ENCODE results near the gene RAPGEF6.

RAPGEF6 gene

GRCh38 chr5:131419877-131420276 lies 215.2 kb downstream of the RAPGEF6 start:
- no peak overlapping the region for H3K27ac ChIP-seq (ENCODE audit: extremely low read depth, low read depth, low read length)
- H3K36me3 ChIP-seq (ENCODE audit: control insufficient read depth in 2 of 2, insufficient read depth in 1 of 2, low read length in 2 of 2) = peaks cover 8 to 13% of the 10 kb centered on the region in 2 experiments; a peak in 2 of 3 replicates
- H3K4me3 ChIP-seq (ENCODE audit: low read depth, low read length) = no peak overlapping the region
- ChIA-PET CTCF (interaction anchor here (0.6 to 1.5 kb wide), 5 partner anchors 10 to 548 kb away, joined by 3 to 7 read pairs (median 4); no protein-coding TSS in a partner anchor), POLR2A (interaction anchor here (0.6 kb wide), 1 partner anchor 146 kb away, joined by 4 read pairs; no protein-coding TSS in a partner anchor)
- no peaks in the 10 kb centered on the region for H3K9me3 ChIP-seq (ENCODE audit: control insufficient read depth, insufficient read depth, low read depth, low read length)
- TF ChIP-seq ZNF311 (tag by site-specific recombination; IDR thresholded peaks at IDR 0.05; ENCODE audit: borderline replicate concordance) (no peak), ZNF654 (tag by site-specific recombination; IDR thresholded peaks at IDR 0.05; ENCODE audit: low read depth) (no peak), ZNF423 (tag by site-specific recombination; IDR thresholded peaks at IDR 0.05) (no peak), ZNF629 (tag by site-specific recombination; IDR thresholded peaks at IDR 0.05) (no peak), ZNF561 (tag by site-specific recombination; IDR thresholded peaks at IDR 0.05; ENCODE audit: borderline replicate concordance) (no peak), ZNF624 (tag by site-specific recombination; IDR thresholded peaks at IDR 0.05) (no peak), PRDM6 (tag by site-specific recombination; IDR thresholded peaks at IDR 0.05) (no peak), YY1 (tag by site-specific recombination; IDR thresholded peaks at IDR 0.05) (no peak), HOXA7 (CRISPR knock-in tag; IDR thresholded peaks at IDR 0.05; ENCODE audit: borderline replicate concordance) (no peak), SETDB1 (IDR thresholded peaks at IDR 0.05; ENCODE audit: insufficient read length, low read length) (no peak), ZNF558 (tag by site-specific recombination; IDR thresholded peaks at IDR 0.05) (no peak), ZNF596 (tag by site-specific recombination; IDR thresholded peaks at IDR 0.05) (no peak), ZNF521 (tag by site-specific recombination; IDR thresholded peaks at IDR 0.05) (no peak), ZNF354C (tag by site-specific recombination; IDR thresholded peaks at IDR 0.05; ENCODE audit: borderline replicate concordance, low read depth) (no peak), ZNF19 (tag by site-specific recombination; IDR thresholded peaks at IDR 0.05; ENCODE audit: low read depth) (no peak), ZNF239 (tag by site-specific recombination; IDR thresholded peaks at IDR 0.05) (no peak), ZNF513 (tag by site-specific recombination; IDR thresholded peaks at IDR 0.05) (no peak), ZSCAN30 (tag by site-specific recombination; IDR thresholded peaks at IDR 0.05) (no peak)
- TF ChIP-seq, protein P1, sequence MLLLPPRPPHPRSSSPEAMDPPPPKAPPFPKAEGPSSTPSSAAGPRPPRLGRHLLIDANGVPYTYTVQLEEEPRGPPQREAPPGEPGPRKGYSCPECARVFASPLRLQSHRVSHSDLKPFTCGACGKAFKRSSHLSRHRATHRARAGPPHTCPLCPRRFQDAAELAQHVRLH (tag by site-specific recombination; IDR thresholded peaks at IDR 0.05) = no peak
- TF ChIP-seq, protein P2, sequence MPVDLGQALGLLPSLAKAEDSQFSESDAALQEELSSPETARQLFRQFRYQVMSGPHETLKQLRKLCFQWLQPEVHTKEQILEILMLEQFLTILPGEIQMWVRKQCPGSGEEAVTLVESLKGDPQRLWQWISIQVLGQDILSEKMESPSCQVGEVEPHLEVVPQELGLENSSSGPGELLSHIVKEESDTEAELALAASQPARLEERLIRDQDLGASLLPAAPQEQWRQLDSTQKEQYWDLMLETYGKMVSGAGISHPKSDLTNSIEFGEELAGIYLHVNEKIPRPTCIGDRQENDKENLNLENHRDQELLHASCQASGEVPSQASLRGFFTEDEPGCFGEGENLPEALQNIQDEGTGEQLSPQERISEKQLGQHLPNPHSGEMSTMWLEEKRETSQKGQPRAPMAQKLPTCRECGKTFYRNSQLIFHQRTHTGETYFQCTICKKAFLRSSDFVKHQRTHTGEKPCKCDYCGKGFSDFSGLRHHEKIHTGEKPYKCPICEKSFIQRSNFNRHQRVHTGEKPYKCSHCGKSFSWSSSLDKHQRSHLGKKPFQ (tag by site-specific recombination; IDR thresholded peaks at IDR 0.05) = no peak
- H3K4me1 ChIP-seq (ENCODE audit: control insufficient read depth, insufficient read depth, low read length) = no peaks in the 10 kb centered on the region

DNA sequence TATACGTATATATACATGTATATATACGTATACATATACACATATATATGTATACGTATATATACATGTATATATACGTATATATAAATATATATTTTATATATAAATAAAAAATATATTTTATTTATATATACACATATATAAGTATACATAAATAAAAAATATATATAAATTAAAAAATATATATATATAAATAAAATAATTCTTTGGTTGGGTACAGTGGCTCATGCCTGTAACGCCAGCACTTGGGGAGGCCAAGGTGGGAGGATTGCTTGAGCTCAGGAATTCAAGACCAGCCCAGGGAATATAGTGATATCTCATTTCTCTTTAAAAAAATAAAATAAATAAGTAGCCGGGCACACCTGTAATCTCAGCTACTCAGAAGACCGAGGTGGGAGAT lies 216.2 kb downstream of the RAPGEF6 start:
- Histone ChIP-seq H3K36me3 (ENCODE audit: control insufficient read depth in 2 of 2, insufficient read depth in 1 of 2, low read length in 2 of 2) (peaks cover 10 to 20% of the 10 kb centered on the region in 2 experiments; a peak in 2 of 3 replicates), H3K4me3 (ENCODE audit: low read depth, low read length) (no peak overlapping the region), H3K27ac (ENCODE audit: extremely low read depth, low read depth, low read length) (no peak overlapping the region), H3K4me1 (ENCODE audit: control insufficient read depth, insufficient read depth, low read length) (no peaks in the 10 kb centered on the region), H3K9me3 (ENCODE audit: control insufficient read depth, insufficient read depth, low read depth, low read length) (no peaks in the 10 kb centered on the region)
- TF ChIP-seq ZNF248 (tag by site-specific recombination; IDR thresholded peaks at IDR 0.05) (no peak), ZNF843 (tag by site-specific recombination; IDR thresholded peaks at IDR 0.05) (no peak), ZNF274 (IDR thresholded peaks at IDR 0.05; ENCODE audit: low read length) (no peak), ZNF274 (tag by site-specific recombination; IDR thresholded peaks at IDR 0.05; ENCODE audit: borderline replicate concordance) (no peak), PRDM1 (tag by site-specific recombination; IDR thresholded peaks at IDR 0.05) (no peak), ZNF692 (tag by site-specific recombination; IDR thresholded peaks at IDR 0.05) (no peak)
- TF ChIP-seq, protein P3, sequence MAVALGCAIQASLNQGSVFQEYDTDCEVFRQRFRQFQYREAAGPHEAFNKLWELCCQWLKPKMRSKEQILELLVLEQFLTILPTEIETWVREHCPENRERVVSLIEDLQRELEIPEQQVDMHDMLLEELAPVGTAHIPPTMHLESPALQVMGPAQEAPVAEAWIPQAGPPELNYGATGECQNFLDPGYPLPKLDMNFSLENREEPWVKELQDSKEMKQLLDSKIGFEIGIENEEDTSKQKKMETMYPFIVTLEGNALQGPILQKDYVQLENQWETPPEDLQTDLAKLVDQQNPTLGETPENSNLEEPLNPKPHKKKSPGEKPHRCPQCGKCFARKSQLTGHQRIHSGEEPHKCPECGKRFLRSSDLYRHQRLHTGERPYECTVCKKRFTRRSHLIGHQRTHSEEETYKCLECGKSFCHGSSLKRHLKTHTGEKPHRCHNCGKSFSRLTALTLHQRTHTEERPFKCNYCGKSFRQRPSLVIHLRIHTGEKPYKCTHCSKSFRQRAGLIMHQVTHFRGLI (tag by site-specific recombination; IDR thresholded peaks at IDR 0.05) = no peak
- ChIA-PET CTCF (interaction anchor here (0.6 to 1.5 kb wide), 6 partner anchors 37 to 644 kb away, joined by 3 to 7 read pairs (median 4); no protein-coding TSS in a partner anchor), POLR2A (interaction anchor here (0.5 kb wide), 1 partner anchor 256 kb away, joined by 3 read pairs; no protein-coding TSS in a partner anchor)

Data from HEK293 (cell line).